IMR-90 (cell line): Measurements from ENCODE around the gene PIK3CA. TPM values are rescaled to one million over a fixed set of nuclear protein-coding genes. Genes with fewer than 3 reads are reported as not detected.

Experiments
- ATAC-seq: fragments of 200-7000 bp; cut with Tn5 transposase; 2 replicates; pipeline ENCODE4 v1.9.1; 2020; ENCODE audit warnings: low read depth, mild to moderate bottlenecking, moderate library complexity
- BruUV-seq: library from RNA; stranded (reverse); fragments of 400-500 nt; replicated peaks from 2 replicates; lab custom pipeline; 2021; lab: Mats Ljungman, UMichigan
- CTCF ChIA-PET: fragments of 300-600 bp; formaldehyde crosslinking; extraction: SDS; loops from one replicate; lab custom pipeline; 2021; ENCODE audit warnings: antibody characterized with exemption; lab: Yijun Ruan, JAX
- POLR2A ChIA-PET: fragments of 300-600 bp; sonication (Branson Sonifier 250); formaldehyde crosslinking; loops from one replicate; lab custom pipeline; 2022; ENCODE audit warnings: antibody characterized with exemption; ENCODE audit not compliant: unreplicated experiment; lab: Charles Lee
- DNase-seq: peaks from one replicate; pipeline ENCODE4 v3.0.0; 2013
- H2AFZ ChIP-seq: replicated peaks from 2 replicates; pipeline ENCODE3; 2013; ENCODE audit warnings: low read length, mild to moderate bottlenecking; ENCODE audit not compliant: poor library complexity
- H2AK5ac ChIP-seq: 2 replicates; pipeline ENCODE4 v1.6.1; 2013; ENCODE audit warnings: low read depth, low read length, inconsistent platforms
- H2AK9ac ChIP-seq: replicated peaks from 2 replicates; pipeline ENCODE3; 2013; ENCODE audit warnings: mild to moderate bottlenecking, low read depth, low read length, moderate library complexity; ENCODE audit not compliant: poor library complexity
- H2BK120ac ChIP-seq: 2 replicates; pipeline ENCODE4 v1.6.1; 2013; ENCODE audit warnings: low read depth, low read length, inconsistent platforms
- H2BK15ac ChIP-seq: 3 replicates; pipeline ENCODE4 v1.6.1; 2013; ENCODE audit warnings: low read depth, low read length, inconsistent platforms
- H2BK20ac ChIP-seq: 2 replicates; pipeline ENCODE4 v1.6.1; 2013; ENCODE audit warnings: low read depth, mild to moderate bottlenecking, inconsistent platforms, low read length, moderate library complexity
- H2BK5ac ChIP-seq: 2 replicates; pipeline ENCODE4 v1.6.1; 2013; ENCODE audit warnings: mild to moderate bottlenecking, low read depth, low read length, inconsistent platforms; ENCODE audit not compliant: poor library complexity, severe bottlenecking
- H3K14ac ChIP-seq: replicated peaks from 2 replicates; pipeline ENCODE4 v1.6.1; 2013; ENCODE audit warnings: low read depth, low read length, inconsistent platforms
- H3K18ac ChIP-seq: 2 replicates; pipeline ENCODE4 v1.6.1; 2013; ENCODE audit warnings: low read depth, low read length, control low read depth
- H3K23ac ChIP-seq: 2 replicates; pipeline ENCODE4 v1.6.1; 2013; ENCODE audit warnings: low read depth, low read length, inconsistent platforms
- H3K27ac ChIP-seq: 2 replicates; pipeline ENCODE4 v1.5.1; 2013; ENCODE audit warnings: mild to moderate bottlenecking, control low read depth, low read length; ENCODE audit not compliant: insufficient read depth
- H3K27me3 ChIP-seq: 2 replicates; pipeline ENCODE4 v1.6.1; 2013; ENCODE audit warnings: low read length; ENCODE audit not compliant: control insufficient read depth, insufficient read depth
- H3K36me3 ChIP-seq: 2 replicates; pipeline ENCODE4 v1.6.1; 2013; ENCODE audit warnings: low read length, mixed read lengths; ENCODE audit not compliant: control insufficient read depth, insufficient read depth
- H3K4ac ChIP-seq: 2 replicates; pipeline ENCODE4 v1.6.1; 2013; ENCODE audit warnings: low read depth, low read length, inconsistent platforms
- H3K4me1 ChIP-seq: 2 replicates; pipeline ENCODE4 v1.6.1; 2013; ENCODE audit warnings: low read length, mixed read lengths; ENCODE audit not compliant: control insufficient read depth, insufficient read depth
- H3K4me2 ChIP-seq: 2 replicates; pipeline ENCODE4 v1.6.1; 2013; ENCODE audit warnings: low read depth, mild to moderate bottlenecking, control low read depth, low read length, moderate library complexity
- H3K4me3 ChIP-seq: 2 replicates; pipeline ENCODE4 v1.5.1; 2013; ENCODE audit warnings: low read depth, mild to moderate bottlenecking, control low read depth, low read length, moderate library complexity; ENCODE audit not compliant: insufficient read depth
- H3K56ac ChIP-seq: 2 replicates; pipeline ENCODE4 v1.6.1; 2013; ENCODE audit warnings: low read length, inconsistent platforms; ENCODE audit not compliant: insufficient read depth; ENCODE audit errors: extremely low read depth
- H3K79me1 ChIP-seq, 2 experiments: 2 replicates each; pipeline ENCODE4 v1.6.1; 2013; ENCODE audit warnings: low read length in 2 of 2, inconsistent platforms in 1 of 2, low read depth in 1 of 2
- H3K9ac ChIP-seq: 2 replicates; pipeline ENCODE4 v1.6.1; 2013; ENCODE audit warnings: low read depth, low read length, control low read depth
- H3K9me1 ChIP-seq: 2 replicates; pipeline ENCODE4 v1.6.1; 2013; ENCODE audit warnings: low read length, inconsistent platforms; ENCODE audit not compliant: insufficient read depth
- H3K9me3 ChIP-seq: 2 replicates; pipeline ENCODE4 v1.6.1; 2013; ENCODE audit warnings: low read length; ENCODE audit not compliant: control insufficient read depth, insufficient read depth
- H4K20me1 ChIP-seq: 2 replicates; pipeline ENCODE4 v1.6.1; 2013; ENCODE audit warnings: low read length, inconsistent platforms; ENCODE audit not compliant: insufficient read depth
- H4K5ac ChIP-seq: 2 replicates; pipeline ENCODE4 v1.6.1; 2013; ENCODE audit warnings: mild to moderate bottlenecking, low read depth, low read length, control low read depth
- H4K8ac ChIP-seq, 2 experiments: 2 replicates each; pipeline ENCODE4 v1.6.1; 2013; ENCODE audit warnings: low read depth in 2 of 2, low read length in 2 of 2, control low read depth in 1 of 2, inconsistent platforms in 1 of 2
- H4K91ac ChIP-seq: 2 replicates; pipeline ENCODE4 v1.6.1; 2013; ENCODE audit warnings: low read depth, low read length, inconsistent platforms; ENCODE audit not compliant: insufficient read depth
- CEBPB ChIP-seq: IDR thresholded peaks from 2 replicates; pipeline ENCODE4 v1.6.1; 2012; ENCODE audit warnings: low read depth, low read length, improper control_type of control experiment
- CTCF ChIP-seq: conservative IDR thresholded peaks from 2 replicates; pipeline ENCODE4 v1.5.1; 2012; ENCODE audit warnings: mild to moderate bottlenecking, low read depth, low read length, improper control_type of control experiment
- ELK1 ChIP-seq: fragments of 150-350 bp; IDR thresholded peaks from 2 replicates; pipeline ENCODE4 v1.6.1; 2016; ENCODE audit warnings: low read depth, mild to moderate bottlenecking, low read length, moderate library complexity, borderline replicate concordance
- MAZ ChIP-seq: IDR thresholded peaks from 2 replicates; pipeline ENCODE4 v1.6.1; 2012; ENCODE audit warnings: low read depth, mild to moderate bottlenecking, low read length, improper control_type of control experiment, moderate library complexity, borderline replicate concordance
- RFX5 ChIP-seq: IDR thresholded peaks from 2 replicates; pipeline ENCODE4 v1.8.0; 2012; ENCODE audit warnings: low read depth, mild to moderate bottlenecking, low read length, moderate library complexity
- SMC3 ChIP-seq: fragments of 150-350 bp; IDR thresholded peaks from 2 replicates; pipeline ENCODE4 v1.6.1; 2016; ENCODE audit warnings: low read depth, mild to moderate bottlenecking, antibody characterized with exemption, low read length, moderate library complexity
- dilution Hi-C: fragments of 300-500 bp; cut with HindIII; formaldehyde crosslinking; loops from one replicate; pipeline ENCODE4 v1.14.3; 2018; ENCODE audit warnings: low sequenced_read_pairs; ENCODE audit not compliant: unreplicated experiment
- in situ Hi-C: fragments of 300-500 bp; cut with MboI; formaldehyde crosslinking; loops from 3 replicates; pipeline ENCODE4 v1.14.3; 2019; ENCODE audit warnings: low sequenced_read_pairs, inconsistent platforms, mixed read lengths
- intact Hi-C: fragments of 100-400 bp; cut with micrococcal nuclease; formaldehyde crosslinking; loops from 2 replicates; pipeline ENCODE4 v1.10.0; 2022
- polyA plus RNA-seq, 3 experiments: library from polyadenylated mRNA; depleted of rRNA; stranded (reverse); fragments of >200 nt; gene quantifications; 2 replicates each; pipeline ENCODE4 v1.2.3, GENCODE V29; 2012; ENCODE audit warnings: low replicate concordance in 1 of 3
- total RNA-seq: library from RNA; depleted of rRNA; stranded (reverse); fragments of >200 nt; gene quantifications from 2 replicates; pipeline ENCODE4 v1.2.3, GENCODE V29; 2012

Gene PIK3CA
- total and polyA plus RNA-seq, 2 of the 4 experiments (the other 2 are of a cell fraction) = 5.7 to 22.4 TPM

DNA sequence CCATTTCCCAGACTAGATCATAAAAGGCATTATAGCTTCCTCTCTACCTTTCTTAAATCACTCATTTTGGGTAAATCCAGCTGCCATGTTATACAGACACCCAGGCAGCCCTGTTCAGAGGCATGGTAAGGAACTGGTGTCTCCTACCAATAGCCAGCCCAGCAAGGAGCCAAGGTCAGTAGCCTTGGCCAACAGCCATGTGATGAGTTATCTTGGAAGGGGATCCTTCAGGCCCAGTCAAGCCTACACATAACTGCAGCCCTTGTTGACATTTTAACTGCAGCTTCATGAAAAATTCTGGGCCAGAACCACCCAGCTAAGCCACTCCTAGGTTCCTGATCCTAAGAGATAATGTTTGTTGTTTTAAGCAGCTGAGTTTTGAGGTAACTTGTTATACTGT lies 47.5 kb upstream of the PIK3CA start:
- in situ Hi-C loops = loop anchor here (10.0 kb wide), 1 partner anchor 214 kb away; no protein-coding TSS in a partner anchor
- no peak overlapping the region for H3K4me2 ChIP-seq
- no peak overlapping the region for H2BK15ac ChIP-seq
- H3K4ac ChIP-seq = peak overlapping the region; percentile 25; the same call in 1 of the 2 replicates
- dilution Hi-C loops = loop anchor here (25.0 kb wide), 1 partner anchor 187 kb away; no protein-coding TSS in a partner anchor
- no peak overlapping the region for H3K4me3 ChIP-seq
- TF ChIP-seq SMC3 (no peak), CEBPB (no peak), MAZ (no peak), RFX5 (no peak), CTCF (no peak), ELK1 (no peak)
- DNase-seq = peak; percentile 50
- no peaks in the 10 kb centered on the region for H3K9me3 ChIP-seq
- no peak overlapping the region for H4K8ac ChIP-seq
- POLR2A ChIA-PET = interaction anchor here (0.8 kb wide), 1 partner anchor 31 kb away, joined by 4 read pairs; no protein-coding TSS in a partner anchor
- H3K27ac ChIP-seq = no peak overlapping the region
- H3K9me1 ChIP-seq = no peaks in the 10 kb centered on the region
- no peak overlapping the region for H3K9ac ChIP-seq
- no peaks in the 10 kb centered on the region for H3K79me1 ChIP-seq
- H2BK120ac ChIP-seq = no peak overlapping the region
- no peak overlapping the region for H3K56ac ChIP-seq
- no peak overlapping the region; the same call in 1 of the 2 replicates for H3K23ac ChIP-seq
- H4K20me1 ChIP-seq = no peaks in the 10 kb centered on the region
- H3K27me3 ChIP-seq = no peaks in the 10 kb centered on the region
- no peak overlapping the region for H2BK5ac ChIP-seq
- 0 out of 2 replicates have a peak overlapping the region, but pooled peaks have one; percentile 13 for H4K91ac ChIP-seq
- H3K36me3 ChIP-seq = no peaks in the 10 kb centered on the region
- H3K14ac ChIP-seq = no peak overlapping the region
- H2AFZ ChIP-seq = peak overlapping the region; percentile 39
- no peak overlapping the region for H3K18ac ChIP-seq
- H2AK5ac ChIP-seq = no peak overlapping the region
- intact Hi-C loops = loop anchor here (5.0 kb wide), 1 partner anchor 83 kb away; no protein-coding TSS in a partner anchor
- ATAC-seq = peak; percentile 68
- CTCF ChIA-PET = interaction anchor here (0.5 kb wide), 1 partner anchor 337 kb away, joined by 4 read pairs; no protein-coding TSS in a partner anchor
- H3K4me1 ChIP-seq = 0 out of 2 replicates have a peak, but pooled peaks cover 4% of the 10 kb centered on the region
- H2AK9ac ChIP-seq = peak overlapping the region; percentile 81
- BruUV-seq = no TSS peak
- H2BK20ac ChIP-seq = no peak overlapping the region; the same call in 1 of the 2 replicates
- no peak overlapping the region for H4K5ac ChIP-seq
